Hematopoietic multipotent progenitor cell treated with erythropoietin and hydrocortisone succinate and interleukin-3 and kit ligand, for 4 days (in vitro differentiated cells): ENCODE data around the gene LCE6A.

ENCODE experiments used
- DNase-seq: peaks from one replicate; pipeline ENCODE4 v3.0.0-alpha.2; 2015

Gene LCE6A

DNA sequence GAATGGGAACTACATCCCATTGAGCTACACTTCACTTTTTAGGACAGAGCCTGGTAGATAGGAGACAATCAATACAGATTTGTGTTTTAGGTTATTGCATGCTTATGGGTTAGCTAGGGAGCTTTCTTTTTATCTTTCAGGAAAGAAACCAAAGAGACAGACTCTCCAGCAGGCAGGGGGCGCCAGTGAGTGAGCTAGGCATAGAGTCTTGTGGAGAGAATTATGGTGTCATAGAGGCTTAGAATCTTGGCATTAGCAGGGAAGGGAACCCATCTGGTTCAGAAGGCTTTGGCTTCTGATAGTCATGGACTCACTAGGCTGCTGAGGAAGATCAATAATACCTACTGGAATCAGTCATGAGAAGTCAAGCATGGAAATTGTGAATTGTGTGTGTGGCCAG lies 35.4 kb downstream of the LCE6A start, which contains the start of gene SMCP:
SMCP (plus strand) TSS at position 281 of the 400 bp plus-strand sequence. CDS start 6,101 bp downstream, outside the sequence.
- peak; percentile 45 for DNase-seq

DNA sequence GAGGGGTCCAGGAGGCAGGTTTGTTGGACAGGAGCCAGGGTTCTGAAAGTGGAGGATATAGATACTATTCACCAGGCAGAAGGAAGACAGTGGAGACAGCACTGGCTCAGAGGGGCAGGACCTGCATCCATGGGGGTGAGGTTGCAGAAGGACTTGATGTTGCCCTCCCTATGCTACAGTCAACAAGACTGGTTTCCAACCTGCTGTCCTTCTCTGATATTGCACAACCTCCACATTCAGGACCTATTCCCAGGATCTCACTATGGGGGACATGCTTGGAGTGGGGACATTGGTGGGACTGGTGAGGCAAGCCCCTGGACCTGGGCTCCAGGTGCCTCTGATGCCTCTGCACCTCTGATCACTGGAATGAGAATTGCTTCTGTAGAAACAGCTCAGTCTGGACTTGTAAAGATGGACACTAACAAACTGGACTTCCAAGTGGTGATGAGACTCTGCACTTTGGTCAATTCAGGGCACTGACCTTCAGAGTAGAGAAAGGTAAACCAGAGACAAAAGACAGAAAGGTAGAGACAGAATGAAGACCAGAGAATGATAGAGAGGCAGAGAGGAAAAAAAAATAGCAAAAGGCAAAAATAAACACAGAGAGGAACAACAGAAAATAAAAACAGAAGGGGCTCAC lies 37.0 kb downstream of the LCE6A start:
- no peak for DNase-seq

- no peak for DNase-seq
Measured at GRCh38 chr1:152880316-152880715, 37.7 kb downstream of the LCE6A start.

GRCh38 chr1:152880907-152881306 lies 38.3 kb downstream of the LCE6A start:
- no peak for DNase-seq

GRCh38 chr1:152884085-152884484 lies 41.4 kb downstream of the LCE6A start:
- no peak for DNase-seq

GRCh38 chr1:152884506-152884905 lies 41.9 kb downstream of the LCE6A start:
- no peak for DNase-seq

- DNase-seq, result no peak
Measured at GRCh38 chr1:152884966-152885624, 42.4 kb downstream of the LCE6A start.

GRCh38 chr1:152886085-152886484 lies 43.4 kb downstream of the LCE6A start:
- DNase-seq, result no peak

GRCh38 chr1:152886758-152887409 lies 44.2 kb downstream of the LCE6A start:
- DNase-seq, result no peak

- DNase-seq, result no peak
Measured at GRCh38 chr1:152888126-152888525, 45.5 kb downstream of the LCE6A start.
